NCI-H128 (cell line): ENCODE results near the gene SLC4A4.
"Not testable (repeated sequence)": the region's sequence is repeated elsewhere in the genome, so short reads cannot be mapped to it uniquely, and the experiment has no call there.

Source experiments
- DNase-seq: peaks from one replicate; lab custom pipeline; 2025; ENCODE audit not compliant: unreplicated experiment; lab: John Stamatoyannopoulos, UW

Gene SLC4A4

GRCh38 chr4:71406459-71406963, 67.7 kb downstream of the SLC4A4 start:
- DNase-seq, result no peak

- not testable (repeated sequence) for DNase-seq
Observed at GRCh38 chr4:71408961-71409360, 70.1 kb downstream of the SLC4A4 start.

GRCh38 chr4:71411981-71412380, 73.2 kb downstream of the SLC4A4 start:
- no peak for DNase-seq

GRCh38 chr4:71415491-71415890, 76.7 kb downstream of the SLC4A4 start:
- DNase-seq, result no peak

GRCh38 chr4:71417150-71417549, 78.3 kb downstream of the SLC4A4 start:
- no peak for DNase-seq

- no peak for DNase-seq
Observed at GRCh38 chr4:71426381-71427042, 87.7 kb downstream of the SLC4A4 start.

GRCh38 chr4:71429106-71429505, 90.3 kb downstream of the SLC4A4 start:
- no peak for DNase-seq

GRCh38 chr4:71429962-71430361, 91.1 kb downstream of the SLC4A4 start:
- no peak for DNase-seq

GRCh38 chr4:71430609-71431008, 91.8 kb downstream of the SLC4A4 start:
- DNase-seq, result no peak

GRCh38 chr4:71440612-71441011, 101.8 kb downstream of the SLC4A4 start:
- DNase-seq, result no peak

GRCh38 chr4:71441186-71442169, 102.7 kb downstream of the SLC4A4 start:
- DNase-seq, result no peak

GRCh38 chr4:71442336-71442735, 103.5 kb downstream of the SLC4A4 start:
- DNase-seq, result no peak

- DNase-seq, result no peak
Observed at GRCh38 chr4:71444395-71444794, 105.6 kb downstream of the SLC4A4 start.

- DNase-seq, result no peak
Observed at GRCh38 chr4:71445811-71446210, 107.0 kb downstream of the SLC4A4 start.

- no peak for DNase-seq
Observed at GRCh38 chr4:71446479-71447081, 107.8 kb downstream of the SLC4A4 start.

- DNase-seq, result no peak
Observed at GRCh38 chr4:71449040-71449439, 110.2 kb downstream of the SLC4A4 start.

- DNase-seq, result no peak
Observed at GRCh38 chr4:71449878-71450277, 111.1 kb downstream of the SLC4A4 start.

GRCh38 chr4:71453531-71453930, 114.7 kb downstream of the SLC4A4 start:
- DNase-seq, result no peak

GRCh38 chr4:71456841-71457240, 118.0 kb downstream of the SLC4A4 start:
- DNase-seq, result no peak

GRCh38 chr4:71460371-71460770, 121.6 kb downstream of the SLC4A4 start:
- DNase-seq, result no peak

GRCh38 chr4:71461422-71461821, 122.6 kb downstream of the SLC4A4 start:
- DNase-seq, result no peak

GRCh38 chr4:71466775-71467174, 128.0 kb downstream of the SLC4A4 start:
- DNase-seq, result no peak
